ENCODE data around the gene TLK2. TPM values are rescaled to one million over a fixed set of nuclear protein-coding genes. Genes with fewer than 3 reads are reported as not detected.
"Not testable (repeated sequence)": the region's sequence is repeated elsewhere in the genome, so short reads cannot be mapped to it uniquely, and the experiment has no call there.

Gene TLK2
- total RNA-seq = 29.4 and 51.0 TPM in 2 replicates

DNA sequence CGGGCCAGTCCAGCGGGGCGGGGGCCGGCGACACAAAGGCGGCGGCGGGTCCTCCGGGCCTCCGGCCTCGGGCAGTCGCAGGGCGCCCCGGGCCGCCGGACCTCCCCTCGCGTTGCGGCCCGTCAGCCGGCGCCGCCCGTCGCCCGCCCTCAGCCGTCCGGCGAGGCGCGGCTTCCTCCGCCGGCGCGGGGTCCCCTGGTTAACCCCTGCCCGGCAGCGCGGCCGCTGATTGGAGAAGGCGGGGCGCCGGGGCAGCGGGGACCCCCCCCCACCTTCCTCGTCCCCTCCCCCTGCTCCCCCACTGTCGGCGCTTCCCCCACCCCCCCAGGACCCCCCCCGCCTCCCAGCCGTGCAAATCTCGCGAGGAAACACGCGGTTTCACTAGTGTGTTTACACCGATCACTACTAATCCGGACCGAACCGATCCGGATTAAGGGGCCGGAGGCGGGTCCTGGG lies at the start of gene TLK2:
Gene TLK2, plus strand, starts transcription at position 402 of the 456 bp plus-strand sequence. CDS start 2,301 bp downstream, outside the sequence.
- DNase-seq (ENCODE audit: low read depth in 2 of 2) = peak; percentile 85 to 89

DNA sequence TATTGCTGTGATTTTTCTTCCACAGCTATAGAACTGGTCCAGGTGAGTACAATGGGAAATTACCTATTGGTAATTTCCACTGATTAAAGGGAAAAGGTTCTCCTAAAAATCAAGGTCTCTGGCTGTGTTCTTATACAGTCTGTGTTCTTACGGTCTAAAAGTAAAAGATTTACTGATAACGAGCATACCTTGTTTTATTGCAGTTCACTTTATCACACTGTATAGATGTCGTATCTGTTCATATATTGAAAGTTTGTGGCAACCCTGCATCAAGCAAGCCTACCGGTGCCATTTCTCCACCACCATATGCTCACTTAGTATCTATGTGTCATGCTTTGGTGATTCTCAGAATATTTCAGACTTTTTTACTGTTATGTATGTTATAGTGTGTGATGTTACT lies 43.4 kb upstream of the TLK2 start:
- DNase-seq (ENCODE audit: low read depth in 2 of 2) = not testable (repeated sequence)

DNA sequence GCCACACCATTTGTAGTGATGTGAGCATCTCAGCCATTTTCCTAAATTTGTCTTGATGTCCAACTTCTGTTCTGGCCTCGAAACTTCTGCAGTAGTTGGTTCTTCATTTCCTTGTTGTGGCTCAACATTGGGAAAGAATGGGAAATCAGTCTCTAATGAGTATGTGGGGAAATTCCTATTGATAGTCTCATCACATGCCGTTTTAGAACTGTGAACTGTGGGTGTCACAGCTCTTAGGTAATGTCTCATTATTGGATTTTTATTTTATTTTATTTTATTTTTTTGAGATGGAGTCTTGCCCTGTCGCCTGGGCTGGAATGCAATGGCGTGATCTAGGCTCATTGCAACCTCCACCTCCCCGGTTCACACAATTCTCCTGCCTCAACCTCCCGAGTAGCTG lies 37.4 kb upstream of the TLK2 start:
- DNase-seq (ENCODE audit: low read depth in 2 of 2) = not testable (repeated sequence)

DNA sequence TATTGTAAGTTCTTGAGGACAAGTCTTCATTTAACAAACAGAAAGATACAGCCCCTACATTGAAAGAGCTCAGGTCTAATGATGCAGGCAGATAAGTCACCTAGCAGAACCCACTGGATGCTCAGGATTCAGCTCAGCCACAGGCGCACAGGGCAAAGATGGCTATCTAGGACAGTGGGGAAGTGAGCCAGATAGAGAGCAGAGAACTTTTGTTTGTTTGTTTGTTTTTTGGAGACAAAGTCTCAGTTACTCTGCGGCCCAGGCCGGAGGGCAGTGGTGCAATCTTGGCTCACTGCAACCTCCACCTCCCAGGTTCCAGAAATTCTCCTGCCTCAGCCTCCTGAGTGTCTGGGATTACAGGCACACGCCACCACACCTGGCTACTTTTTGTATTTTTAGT lies 34.6 kb upstream of the TLK2 start:
- no peak for DNase-seq (ENCODE audit: low read depth in 2 of 2)

DNA sequence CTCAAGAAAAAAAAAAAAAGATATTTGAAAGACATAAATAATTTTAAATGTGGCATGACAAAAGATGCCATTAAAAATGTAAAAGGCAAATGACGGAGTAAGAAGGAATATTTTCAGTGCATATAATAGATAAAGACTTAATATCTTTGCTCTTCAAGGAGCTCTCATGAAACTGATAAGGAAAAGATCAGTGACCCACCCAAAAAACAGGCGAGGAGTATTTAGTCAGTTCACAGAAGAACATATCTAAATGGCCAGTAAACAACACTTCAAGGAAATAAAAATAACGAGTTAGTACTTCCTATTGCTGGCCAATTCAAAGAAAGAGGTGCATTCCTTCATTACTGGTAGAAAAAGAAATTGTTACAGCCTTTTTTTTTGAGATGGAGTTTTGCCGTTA lies 32.8 kb upstream of the TLK2 start:
- DNase-seq (ENCODE audit: low read depth in 2 of 2) = not testable (repeated sequence)

DNA sequence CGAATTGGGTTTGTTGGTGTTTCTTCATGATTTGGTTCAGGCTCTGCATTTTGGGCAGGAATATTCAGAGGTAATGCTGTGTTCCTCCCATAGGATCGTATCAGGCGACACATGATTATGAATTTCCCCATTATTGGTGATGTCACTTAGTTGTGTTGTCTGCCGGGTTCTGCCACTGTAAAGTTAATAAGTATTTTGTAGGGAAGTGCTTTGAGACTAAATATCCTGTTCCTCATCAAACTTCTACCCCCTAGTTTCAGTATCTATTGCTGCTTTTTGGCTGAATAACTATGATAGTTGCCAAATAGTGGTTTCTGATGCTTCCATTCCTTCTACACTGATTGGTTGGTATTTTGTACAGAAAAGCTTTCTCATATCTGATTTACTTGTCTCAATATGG lies 26.4 kb upstream of the TLK2 start:
- not testable (repeated sequence) for DNase-seq (ENCODE audit: low read depth in 2 of 2)

DNA sequence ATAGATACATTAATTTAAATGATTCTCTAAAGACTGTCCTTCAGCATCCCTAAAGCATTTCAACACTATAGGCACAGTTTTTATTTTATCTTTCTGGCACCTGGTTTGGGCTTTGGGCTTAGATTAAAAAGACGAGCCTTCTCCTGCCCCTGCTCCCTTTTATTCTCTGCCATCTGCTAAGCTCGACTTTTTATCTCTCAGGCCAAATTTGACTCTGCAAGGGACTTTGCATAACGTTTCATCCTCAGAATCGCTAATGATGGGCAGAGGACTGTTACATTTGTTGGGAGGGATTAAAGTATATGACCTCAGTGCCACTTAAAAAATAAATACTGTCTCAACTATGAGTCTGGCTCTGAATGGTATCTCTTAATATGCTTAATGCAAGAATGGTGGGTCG lies 25.6 kb upstream of the TLK2 start:
- DNase-seq (ENCODE audit: low read depth in 2 of 2) = not testable (repeated sequence)

DNA sequence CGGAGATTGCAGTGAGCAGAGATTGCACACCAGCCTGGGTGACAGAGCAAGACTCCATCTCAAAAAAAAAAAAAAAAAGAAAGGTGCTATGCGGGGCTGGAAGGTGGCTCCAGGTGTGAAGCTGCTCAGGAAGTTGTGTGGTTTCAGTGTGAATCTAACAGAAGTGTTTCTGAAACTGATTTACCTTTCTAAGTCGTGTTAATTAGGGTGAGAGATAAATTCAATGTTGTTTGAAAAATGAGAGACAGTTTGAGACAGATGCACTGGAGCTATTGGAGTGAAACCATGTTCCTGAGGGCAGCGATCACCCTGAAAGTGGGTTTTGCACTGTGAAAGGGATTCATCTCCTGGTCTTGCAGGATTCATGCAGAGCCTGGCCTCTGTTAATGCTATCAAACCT lies 25.0 kb upstream of the TLK2 start:
- DNase-seq (ENCODE audit: low read depth in 2 of 2) = not testable (repeated sequence)

DNA sequence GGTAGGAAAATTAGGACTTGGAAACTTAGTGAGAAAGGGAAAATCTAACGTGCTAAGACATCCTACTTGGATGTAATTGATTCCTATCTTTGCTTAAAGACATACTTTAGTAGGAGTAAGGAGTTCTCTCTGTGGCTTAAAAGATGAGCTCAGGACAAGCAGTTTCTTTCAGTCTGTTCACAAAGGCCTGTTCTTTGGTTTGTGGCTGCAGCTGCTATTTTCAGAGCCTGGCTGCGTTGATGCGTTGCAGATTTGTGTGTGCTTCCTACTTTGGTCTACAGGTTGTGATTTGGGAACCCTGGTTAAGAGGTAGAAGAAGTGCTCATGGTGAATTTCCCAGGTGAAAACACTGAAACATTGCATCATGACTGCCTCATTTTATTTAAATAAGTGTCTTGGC lies 24.5 kb upstream of the TLK2 start:
- not testable (repeated sequence) for DNase-seq (ENCODE audit: low read depth in 2 of 2)

DNA sequence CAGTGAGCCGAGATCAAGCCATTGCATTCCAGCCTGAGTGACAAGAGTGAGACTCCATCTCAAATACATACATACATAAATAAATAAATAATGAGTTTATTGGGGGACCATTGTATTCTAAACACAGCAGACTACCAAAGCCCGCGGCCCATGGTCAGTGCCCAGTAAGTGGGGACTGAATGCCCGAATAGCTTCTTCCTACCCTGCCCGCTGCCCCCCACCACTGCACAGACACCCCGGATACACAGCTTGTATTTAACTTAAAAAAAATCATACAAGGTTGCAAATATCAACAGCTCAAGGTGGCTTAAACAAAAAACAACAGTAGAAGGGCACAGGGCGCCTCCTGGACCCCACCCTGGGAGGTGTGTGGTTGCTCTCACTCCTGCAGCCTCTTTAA lies 22.6 kb upstream of the TLK2 start:
- no peak for DNase-seq (ENCODE audit: low read depth in 2 of 2)

DNA sequence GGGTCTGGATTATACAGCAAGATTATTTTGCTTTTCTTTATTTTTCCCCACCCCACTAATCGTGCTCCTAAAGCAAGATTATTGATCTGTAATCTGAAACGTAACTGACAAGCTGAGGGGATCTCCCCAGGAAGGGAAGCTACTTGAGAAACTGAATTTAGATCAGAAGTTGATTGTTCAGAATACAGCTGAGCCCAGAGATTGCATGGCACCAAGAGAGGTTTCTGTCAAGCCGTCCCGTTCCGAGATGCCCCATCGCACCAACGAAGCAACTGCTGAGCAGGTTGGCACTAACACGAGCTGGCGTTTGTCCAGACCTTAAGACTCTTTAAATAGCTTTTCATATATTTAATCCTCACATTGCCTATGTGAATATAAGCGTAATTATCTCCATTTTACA lies 20.1 kb upstream of the TLK2 start:
- not testable (repeated sequence) for DNase-seq (ENCODE audit: low read depth in 2 of 2)

DNA sequence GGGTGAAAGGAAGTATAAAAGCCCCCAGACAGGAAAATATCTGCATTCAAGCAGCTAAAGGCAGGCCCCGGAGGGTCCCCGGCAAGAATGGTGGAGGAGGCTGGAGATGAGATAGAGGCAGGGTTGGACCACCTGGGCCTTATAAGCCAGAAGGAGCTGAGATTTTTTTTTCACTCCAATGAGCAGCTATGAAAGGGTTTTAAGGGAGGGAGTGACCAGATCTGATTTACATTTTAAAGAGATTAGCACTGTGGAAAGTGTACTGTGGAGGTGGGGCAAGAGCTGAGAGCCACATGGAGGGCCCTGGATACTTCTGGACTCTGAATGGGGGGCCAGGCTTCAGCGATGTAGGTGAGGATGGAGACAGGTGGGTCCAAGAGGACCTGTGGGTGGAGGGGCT lies 14.2 kb upstream of the TLK2 start:
- DNase-seq (ENCODE audit: low read depth in 2 of 2) = not testable (repeated sequence)

DNA sequence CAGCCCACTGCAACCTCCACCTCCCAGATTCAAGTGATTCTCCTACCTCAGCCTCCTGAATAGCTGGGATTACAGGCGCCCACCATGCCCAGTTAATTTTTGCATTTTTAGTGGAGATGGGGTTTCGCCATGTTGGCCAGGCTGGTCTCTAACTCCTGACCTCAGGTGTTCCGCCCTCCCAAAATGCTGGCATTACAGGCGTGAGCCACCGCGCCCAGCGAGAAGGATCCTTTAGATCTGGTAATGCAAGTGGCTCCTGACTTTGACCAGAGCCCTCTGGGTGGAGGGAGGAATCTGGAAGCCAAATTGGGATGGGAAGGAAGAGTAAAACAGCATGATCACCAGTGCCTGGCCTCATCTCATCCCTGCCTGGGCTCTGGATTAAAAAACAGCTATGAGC lies 13.4 kb upstream of the TLK2 start:
- not testable (repeated sequence) for DNase-seq (ENCODE audit: low read depth in 2 of 2)

DNA sequence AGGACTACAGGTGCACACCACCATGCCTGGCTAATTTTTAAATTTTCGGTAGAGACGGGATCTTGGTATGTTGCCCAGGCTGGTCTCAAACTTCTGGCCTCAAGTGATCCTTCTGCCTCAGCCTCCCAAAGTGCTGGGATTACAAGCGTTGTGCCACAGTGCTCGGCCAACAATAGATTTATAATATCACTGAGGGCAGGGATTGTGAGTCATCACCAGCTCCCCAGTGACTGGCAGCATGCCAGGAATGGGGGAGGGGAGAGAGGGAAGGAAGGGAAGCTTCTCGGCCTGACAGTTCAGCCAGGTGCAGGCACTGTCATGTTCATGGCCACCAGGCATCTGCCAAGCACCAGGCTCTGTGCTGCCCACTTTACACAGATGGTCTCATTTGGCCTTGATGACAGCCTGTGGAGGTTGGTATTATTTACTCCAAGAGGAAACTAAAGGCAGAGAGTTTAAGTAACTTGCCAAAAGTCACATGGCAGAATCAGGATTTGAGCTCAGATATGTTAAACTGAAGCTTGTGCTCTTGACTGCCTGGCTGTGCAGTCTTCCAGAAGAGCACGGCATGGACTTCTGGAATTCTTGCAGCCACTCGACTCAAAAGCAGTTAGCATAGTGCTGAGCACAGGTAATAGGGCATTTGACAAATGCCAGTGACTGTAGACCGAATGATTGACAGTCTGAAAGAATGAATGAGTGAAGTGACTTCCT lies 7.8 kb upstream of the TLK2 start:
- DNase-seq (ENCODE audit: low read depth in 2 of 2) = peak; percentile 78 to 89

DNA sequence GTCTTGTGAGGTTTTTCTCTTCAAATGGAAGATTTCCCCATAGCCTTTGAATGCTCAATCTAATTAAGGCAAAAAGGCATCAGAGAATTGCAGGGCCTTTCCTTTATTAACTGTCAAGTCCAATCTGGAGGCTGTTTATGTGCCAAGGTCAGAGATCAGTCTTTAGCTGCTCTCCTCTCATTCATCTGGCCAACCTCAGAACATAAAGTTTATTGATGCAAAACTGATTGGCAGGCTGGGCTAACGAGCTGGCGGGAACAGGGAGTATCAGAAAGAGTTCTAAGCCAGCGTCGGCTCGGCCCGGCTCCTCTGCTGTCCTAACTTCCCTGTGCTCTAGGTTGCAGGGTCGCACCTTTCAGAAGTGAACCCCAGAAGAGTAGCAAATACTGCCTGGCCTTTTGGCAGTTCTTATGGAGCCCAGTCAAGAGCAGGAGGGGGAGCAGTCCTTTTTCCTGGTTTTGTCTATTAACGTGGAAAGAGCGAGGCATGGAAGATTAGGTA lies 7.2 kb upstream of the TLK2 start:
- DNase-seq (ENCODE audit: low read depth in 2 of 2) = not testable (repeated sequence)

DNA sequence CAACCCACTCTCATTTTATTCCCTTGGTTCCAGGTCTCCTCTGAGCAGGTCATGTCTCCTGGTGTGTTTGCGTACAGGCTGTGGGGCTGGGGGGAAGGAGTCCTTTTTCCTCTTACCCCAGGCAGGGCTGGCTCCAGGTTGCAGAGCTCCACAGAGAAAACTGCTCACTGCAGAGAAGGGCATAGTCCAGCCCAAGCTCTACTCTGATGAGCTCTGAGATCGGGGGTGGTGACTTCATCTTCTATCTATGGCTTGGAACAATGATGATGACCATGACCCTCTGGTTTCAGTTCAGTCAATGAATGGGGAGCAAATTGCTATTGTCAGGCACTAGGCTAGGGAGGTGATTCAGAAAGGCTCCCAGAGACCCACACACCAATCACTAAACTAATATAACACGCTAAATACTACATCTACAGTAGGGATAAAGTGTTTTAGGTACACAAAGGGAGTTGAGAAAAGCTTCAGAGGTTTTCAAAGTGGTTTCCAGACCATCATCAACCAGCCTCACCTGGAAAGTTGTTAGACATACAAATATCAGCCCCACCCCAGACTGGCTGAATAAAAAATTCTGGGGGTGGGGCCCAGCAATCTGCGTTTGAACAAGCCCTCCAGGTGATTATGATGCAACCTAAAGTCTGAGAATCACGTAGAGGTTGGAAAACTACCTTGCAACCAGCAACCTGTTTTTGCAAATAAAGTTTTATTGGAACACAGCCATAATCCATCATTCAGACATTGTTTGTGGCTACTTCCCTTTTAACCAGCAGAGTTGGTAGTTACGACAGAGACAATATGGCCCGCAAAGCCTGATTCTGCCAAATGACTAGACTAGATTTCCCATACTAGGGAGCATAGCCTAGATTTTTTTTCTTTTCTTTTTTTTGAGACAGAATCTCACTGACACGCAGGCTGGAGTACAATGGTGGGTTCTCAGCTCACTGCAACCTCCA lies 5.3 kb upstream of the TLK2 start:
- DNase-seq (ENCODE audit: low read depth in 2 of 2) = not testable (repeated sequence)

DNA sequence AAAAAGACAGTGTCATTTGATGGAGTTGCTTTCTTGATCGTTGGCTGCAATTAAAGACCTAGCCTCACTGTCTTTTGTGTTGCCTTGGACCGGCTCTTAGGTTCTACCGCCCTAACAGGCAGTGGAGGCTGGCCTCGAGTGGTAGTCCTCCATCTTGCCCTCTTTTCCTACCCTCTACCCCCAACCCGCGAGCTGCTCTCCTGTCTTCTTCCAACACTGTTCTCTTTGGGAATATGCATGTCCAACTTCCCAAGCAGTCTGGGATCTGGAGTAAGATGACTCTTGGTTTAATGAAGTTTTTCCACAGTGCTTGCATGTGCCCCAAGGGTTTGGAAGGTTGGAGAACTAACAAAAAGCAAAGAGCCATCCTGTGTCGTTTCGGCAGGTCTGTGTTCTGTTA lies 1.5 kb upstream of the TLK2 start:
- DNase-seq (ENCODE audit: low read depth in 2 of 2) = not testable (repeated sequence)

DNA sequence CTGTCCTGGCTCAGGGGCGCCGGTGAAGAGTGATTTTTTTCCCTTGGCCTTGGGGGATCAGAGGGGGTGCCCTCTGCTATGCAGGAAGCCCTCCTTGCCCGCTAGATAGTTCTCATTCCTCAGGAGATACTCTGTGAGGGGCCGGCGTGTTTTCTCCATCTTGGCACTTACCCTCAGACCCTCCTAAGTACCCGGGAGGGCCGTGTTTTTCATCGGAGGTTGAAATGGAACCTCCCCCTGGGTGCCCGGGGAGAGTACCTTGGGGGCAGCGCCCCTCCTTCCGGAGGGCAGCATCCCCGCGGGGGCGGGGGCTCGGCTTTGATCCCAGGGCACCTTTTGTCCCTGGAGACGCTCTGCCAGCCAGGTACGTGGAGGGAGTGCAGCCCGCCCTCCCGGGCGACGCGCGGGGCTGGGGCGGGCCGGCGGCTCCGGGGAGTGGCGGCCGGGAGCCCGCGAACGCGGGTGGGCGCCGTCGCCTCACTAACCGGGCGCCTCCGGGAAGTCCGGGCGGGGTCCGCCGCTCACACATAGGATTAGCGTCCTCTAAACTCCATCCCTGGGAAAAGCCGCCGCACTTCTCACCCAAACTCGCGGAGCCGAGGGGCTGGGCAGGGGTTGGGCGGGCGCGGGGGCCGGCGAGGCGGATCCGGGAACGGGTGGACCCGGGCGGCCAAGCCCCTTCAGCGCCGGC lies 762 bp upstream of the TLK2 start:
- DNase-seq (ENCODE audit: low read depth in 2 of 2) = peak in 1 of 2 donors; percentile 19

DNA sequence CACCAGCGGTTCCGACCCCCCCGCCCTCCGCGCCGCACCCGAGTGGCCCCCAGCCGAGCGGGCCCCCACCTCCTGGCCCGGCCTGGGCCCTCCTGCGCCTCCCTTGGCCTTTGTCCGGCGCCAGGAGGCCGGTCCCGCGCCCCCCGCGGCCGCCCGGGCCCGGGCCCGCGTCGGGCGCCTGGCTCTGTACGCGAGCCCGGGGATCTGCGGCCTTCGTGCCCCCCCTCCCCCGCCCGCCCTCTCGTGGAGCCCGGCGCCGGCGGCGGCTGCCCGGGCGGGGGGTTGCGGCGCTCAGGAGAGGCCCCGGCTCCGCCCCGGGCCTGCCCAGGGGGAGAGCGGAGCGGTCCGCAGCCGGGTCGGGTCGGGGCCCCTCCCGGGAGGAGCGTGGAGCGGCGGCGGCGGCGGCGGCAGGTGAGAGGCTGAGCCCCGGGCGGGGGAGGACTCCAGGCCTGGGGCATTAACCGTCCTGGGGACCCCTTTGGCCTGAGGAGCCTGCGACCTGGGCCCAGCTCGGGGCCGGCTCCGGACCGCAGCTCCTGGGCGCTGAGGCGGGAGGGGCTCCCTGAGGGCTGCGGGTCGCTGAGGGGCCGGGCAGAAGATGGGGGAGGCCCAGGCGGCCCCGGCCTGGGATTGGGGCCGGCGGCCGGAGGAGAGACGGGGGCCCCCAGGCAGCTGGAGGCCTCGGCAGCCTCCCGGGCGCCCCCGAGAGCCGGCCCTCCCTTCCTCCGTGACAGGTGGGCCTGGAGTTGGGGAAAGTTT lies 434 bp downstream of the TLK2 start:
- DNase-seq (ENCODE audit: low read depth in 2 of 2) = peak; percentile 19 to 35

DNA sequence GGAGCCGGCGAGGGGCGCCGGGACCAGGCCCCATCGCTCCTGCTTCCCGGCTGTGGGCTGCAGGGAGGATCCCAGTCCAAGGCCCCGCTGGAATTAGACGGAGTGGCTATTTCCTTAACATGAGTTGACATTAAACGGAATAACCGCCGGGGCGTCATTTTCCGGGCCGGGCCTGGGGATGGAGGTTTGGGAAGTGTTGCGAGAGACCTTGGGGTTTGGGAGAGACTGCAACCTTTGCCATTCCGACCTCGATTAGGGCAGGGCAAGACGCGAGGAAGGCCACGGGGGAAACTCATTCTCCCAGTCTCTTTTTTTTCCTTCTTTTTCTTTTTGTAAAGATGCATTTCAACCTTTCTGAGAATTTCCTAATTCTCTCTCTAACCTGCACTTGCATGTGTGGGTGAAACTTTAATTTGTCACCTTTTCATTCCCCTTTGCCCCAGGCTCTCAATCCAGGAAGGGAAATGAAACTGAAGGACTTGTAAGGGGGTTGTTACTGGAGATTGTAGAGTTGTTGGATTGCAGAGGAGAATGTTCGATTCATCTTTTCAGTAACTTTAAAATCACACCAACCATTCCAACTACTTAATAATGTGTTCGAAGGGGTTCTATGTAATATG lies 1.1 kb downstream of the TLK2 start:
- peak; percentile 13 to 22 for DNase-seq (ENCODE audit: low read depth in 2 of 2)
